Fibroblast of the conjunctiva (primary cell): ENCODE results near the gene CERS6.

Experiments used
- DNase-seq: peaks from one replicate; pipeline ENCODE4 v3.0.0-alpha.2; 2010; ENCODE audit warnings: low read depth

Gene CERS6

GRCh38 chr2:168568476-168569267, 112.6 kb downstream of the CERS6 start:
- no peak for DNase-seq

DNA sequence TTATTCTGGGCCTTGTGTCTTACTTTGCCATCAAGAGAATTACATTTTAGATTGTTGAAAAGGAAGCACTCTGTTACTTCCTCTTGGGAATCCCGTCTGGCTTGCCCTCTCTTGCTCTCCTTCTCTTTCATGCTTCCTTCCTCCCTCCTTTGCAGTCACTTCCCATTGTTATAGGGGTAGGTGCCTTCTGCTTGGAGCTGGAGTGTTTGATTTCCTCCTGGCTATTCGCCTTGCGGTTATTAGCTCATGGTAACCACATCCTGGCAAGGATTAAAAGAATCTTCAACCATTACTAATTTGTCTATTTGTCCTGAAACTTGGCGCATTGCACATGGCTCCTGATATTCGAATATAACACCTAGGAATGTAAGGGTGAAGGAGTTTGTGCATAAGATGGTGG, 115.0 kb downstream of the CERS6 start:
- no peak for DNase-seq

DNA sequence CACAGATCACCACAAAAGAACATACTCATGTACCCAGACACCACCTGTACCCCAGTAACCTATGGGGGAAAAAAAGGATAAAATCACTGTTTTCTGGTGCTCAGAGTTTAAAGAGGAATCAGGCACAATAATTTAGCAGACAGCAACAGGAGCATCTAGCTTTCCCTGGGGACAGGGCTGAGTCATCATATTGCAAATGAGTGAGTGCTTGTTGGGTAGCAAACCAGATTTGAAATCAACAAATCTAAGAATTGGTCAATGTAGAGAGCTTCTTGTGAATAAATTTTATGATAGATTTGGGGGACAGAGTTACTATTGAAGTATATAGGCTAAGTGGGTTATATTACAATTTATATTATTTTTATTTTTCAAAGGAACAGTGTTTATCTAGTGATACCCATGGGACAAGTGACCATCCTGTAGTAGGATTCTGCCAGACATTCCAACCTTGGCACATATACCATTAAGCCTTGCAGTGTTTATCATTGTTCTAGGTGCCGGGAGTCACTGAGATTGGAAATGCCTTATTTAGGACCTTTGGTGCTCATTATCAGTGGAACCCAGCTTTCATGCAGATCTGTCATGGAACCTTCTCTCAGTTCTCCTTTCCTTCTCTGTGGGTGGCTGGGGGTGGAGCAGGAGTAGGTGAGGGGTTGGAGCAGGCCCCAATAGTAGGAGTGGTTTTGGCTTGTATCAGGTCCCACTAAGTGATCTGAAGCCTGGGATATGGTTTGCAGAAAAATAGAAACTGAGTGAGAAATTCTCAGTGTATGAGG, 117.2 kb downstream of the CERS6 start:
- peak; percentile 63 for DNase-seq

GRCh38 chr2:168574856-168575630, 119.0 kb downstream of the CERS6 start:
- no peak for DNase-seq

DNA sequence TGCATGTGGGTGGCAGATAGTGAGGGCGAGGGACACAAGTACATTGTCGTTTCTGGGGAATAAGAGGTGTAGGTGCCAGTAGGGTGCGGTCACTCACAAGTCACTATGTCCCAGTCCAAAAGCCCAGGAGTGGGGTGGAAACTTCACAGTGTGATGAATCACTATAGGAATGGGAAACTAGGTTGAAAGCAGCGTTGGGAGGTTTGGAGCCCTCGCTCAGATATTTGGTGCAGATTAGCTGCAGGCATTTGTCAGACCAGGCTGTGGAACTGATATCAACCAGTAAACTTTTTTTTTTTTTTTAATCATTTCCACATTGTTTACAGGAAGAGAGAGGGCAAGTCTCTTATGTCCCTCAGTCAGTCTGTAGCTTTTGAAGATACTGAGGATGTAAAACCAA, 121.8 kb downstream of the CERS6 start:
- no peak for DNase-seq

- DNase-seq = no peak
Measured at GRCh38 chr2:168583064-168583709, 127.1 kb downstream of the CERS6 start.

GRCh38 chr2:168583710-168584521, 127.8 kb downstream of the CERS6 start:
- peak; percentile 60 for DNase-seq

DNA sequence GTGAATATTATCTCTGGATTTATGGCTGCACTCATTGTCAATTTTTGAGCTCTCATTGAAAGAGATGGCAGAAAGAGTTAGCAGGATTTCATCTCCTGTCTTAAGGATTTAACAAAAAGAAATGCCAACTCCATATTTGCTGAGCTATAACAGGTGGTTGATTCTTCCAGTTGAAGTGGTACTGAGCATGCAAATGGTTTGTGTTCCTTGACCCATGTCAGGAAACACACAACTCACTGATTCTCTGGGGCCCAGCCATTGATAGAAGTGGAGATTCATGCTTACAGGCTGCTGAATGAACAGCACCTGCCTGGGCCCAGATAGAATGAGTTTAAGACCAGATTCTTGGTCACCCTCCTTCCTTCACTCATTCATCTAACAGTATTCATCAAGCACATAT, 128.8 kb downstream of the CERS6 start:
- no peak for DNase-seq

DNA sequence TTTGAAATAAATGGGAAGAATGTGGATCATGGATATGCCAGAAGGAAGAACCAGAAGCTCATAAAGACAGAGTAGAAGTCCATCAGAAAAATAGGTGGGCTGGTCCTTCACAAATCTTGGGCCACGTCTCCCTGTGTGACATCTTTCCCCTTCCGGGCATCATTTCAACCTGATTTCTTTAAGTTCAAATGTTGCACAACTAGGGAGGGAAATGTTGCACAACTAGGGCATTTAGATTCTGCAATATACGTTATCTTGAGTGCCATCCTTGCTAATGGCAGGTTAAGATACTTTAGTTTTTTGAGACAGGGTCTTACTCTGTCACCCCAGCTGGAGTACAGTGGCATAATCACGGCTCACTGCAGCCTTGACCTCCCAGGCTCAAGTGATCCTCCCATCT, 129.6 kb downstream of the CERS6 start:
- no peak for DNase-seq

DNA sequence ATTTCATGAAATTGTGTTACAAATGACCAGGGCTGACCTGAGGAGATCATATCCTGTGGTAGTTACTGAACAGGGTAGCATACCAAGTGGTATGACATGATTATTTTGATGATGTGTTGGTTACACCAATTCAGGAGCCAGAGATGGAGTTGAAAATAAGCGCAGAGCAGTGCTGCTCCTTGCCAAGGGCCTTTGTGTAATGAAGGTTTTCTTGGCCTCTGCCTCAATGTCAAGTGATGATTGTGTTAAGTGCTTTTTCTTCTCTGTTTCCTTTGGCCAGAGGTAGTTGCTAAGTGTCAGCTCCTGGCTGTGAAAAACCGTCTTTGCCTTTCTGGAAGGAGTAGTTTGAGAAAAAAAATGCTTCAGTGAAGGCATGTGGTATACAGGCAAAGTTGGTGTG, 131.2 kb downstream of the CERS6 start:
- DNase-seq = no peak

GRCh38 chr2:168589236-168590211, 133.5 kb downstream of the CERS6 start:
- DNase-seq = no peak

- no peak for DNase-seq
Measured at GRCh38 chr2:168592181-168592831, 136.2 kb downstream of the CERS6 start.

DNA sequence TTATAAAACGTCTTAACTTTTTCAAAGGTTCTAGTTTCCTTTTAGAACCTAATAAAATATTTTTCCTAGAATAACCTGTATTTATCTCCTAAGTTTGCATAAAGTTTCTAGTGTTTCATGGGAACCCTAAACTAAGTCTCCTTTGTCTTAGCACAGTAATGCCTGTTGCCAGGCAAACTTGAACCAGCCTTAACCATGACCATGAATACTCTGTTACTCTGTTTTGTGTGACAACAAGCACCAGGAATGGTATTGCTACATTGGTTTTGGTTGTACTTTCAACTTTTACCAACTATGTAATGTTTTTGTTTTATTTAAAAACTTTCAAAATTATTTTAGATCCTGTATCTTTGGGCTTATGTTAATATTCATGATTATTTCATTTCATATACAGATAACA, 137.6 kb downstream of the CERS6 start:
- DNase-seq = no peak

DNA sequence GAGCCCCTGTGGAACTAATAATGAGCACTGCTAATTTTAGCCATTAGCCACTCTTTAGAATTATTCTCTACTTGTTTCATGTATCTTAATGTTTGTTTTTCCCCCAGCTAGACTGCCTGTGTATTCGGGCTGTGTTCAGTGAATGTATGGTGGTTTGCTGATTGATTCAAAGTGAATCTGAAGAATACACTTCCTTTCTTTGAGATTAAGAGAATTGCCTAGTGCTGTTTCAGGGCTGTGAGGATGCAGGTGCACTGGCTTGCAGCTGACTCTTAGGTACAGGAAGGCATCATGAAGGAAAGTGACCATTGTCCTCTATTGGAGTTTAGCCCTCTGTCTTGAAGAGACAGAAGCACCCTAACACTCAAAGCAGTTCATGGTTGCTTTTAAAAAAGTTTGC, 138.7 kb downstream of the CERS6 start:
- no peak for DNase-seq

DNA sequence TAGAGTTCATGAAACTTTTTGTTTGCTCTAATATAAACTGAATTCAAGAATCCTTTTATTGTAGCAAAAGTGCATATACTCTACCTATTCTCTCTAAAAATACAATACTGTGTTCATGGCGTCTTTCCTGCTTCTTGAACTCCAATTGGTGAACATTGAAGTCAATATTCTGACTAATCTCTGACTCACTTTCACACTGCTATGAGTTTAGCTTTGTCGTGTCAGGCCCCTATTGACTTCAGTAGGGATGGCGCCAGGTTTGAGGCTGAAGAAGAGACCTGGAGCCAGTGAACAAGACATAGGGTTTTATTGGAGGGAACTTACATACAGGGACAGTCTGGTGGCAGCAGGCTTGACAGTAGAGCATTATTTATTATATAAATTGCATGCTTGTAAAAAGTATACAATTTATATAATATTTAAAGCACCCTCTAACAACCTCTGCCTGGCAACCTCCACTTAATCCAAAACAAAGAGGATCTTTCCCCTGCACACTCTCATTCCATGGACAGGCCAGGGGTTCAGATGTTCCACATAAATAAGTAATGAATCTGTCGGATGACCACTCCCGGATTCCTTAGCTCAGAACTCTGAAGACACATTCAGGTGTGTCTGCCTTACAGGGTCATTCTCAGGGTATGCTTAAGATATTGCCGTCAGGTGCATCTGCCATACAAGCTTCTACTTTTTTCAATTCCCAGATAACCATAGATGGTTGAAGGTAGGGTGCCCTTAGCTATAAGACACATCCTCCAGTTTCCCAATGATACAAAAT, 141.0 kb downstream of the CERS6 start:
- no peak for DNase-seq

DNA sequence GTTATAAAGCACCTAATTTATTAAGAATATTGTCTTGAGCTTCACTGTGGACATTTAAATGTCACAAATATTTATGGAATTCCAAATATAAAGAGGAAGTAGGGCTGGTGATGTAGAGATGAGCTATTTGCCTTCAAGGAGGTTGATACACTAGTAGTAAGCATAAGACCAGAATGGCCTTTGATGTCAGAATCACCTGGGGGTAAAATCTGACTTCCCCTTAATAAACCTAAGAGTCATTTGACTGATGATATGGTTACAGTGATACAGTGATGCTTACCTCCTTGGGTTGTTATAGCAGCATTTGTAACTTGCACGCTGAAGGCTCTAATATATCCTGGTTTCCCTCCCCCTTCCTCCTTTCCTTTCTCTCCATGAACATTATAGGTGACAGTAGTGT, 143.7 kb downstream of the CERS6 start:
- no peak for DNase-seq

- DNase-seq = no peak
Measured at GRCh38 chr2:168600949-168601348, 144.9 kb downstream of the CERS6 start.

DNA sequence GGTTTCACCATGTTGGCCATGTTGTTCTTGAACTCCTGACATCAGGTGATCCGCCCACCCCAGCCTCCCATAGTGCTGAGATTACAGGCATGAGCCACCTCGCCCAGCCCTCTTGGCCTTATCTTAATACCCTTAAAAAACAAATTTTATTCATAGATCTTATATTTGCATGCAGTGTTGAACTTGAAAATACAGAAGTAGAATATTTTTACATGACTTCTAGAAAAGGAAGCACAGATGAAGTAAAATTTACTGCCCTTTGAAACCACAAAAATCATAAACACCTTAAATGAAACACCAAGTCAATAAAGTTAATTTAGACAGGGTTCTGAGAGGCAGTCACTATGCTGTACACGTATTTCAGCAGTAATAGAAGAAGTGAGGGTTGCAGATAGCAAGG, 145.7 kb downstream of the CERS6 start:
- DNase-seq = no peak

GRCh38 chr2:168602379-168602778, 146.3 kb downstream of the CERS6 start:
- no peak for DNase-seq
